ENCODE measurements around the gene COLEC12. TPM values are rescaled to one million over a fixed set of nuclear protein-coding genes. Genes with fewer than 3 reads are reported as not detected.

COLEC12 gene
- total and polyA plus RNA-seq, 2 donors (not counting 3 experiments of a cell fraction or from before 2014, with no cell fraction given): 8.0 to 17.1 TPM

DNA sequence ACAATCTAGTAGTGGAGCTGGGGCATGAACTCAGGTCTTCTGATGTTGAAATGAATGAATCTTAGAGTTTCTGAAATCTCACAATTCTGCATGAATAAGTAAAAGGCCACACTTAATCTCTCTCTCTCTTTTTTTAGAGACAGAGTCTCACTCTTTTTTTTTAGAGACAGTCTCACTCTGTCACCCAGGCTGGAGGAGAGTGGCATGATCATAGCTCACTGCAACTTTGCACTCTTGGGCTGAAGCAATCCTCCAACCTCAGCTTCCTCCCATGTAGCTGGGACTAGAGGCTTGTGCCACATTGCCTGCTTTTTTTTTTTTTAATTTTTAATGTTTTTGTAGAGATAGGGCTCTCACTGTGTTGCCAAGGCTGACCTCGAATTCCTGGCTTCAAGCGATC is 163.8 kb downstream of the COLEC12 start:
- H3K36me3 ChIP-seq (ENCODE audit: control insufficient read depth in 2 of 2, extremely low read depth in 1 of 2, insufficient read depth in 2 of 2, low read length in 2 of 2): no peaks in the 10 kb centered on the region
- BruUV-seq (replicated peaks): no TSS peak
- H2AFZ ChIP-seq (ENCODE audit: low read depth, low read length): no peak overlapping the region
- H3K9ac ChIP-seq (replicated peaks; ENCODE audit: extremely low read depth, insufficient read depth, low read length): no peak overlapping the region
- no peaks in the 10 kb centered on the region for H3K9me1 ChIP-seq (replicated peaks; ENCODE audit: control insufficient read depth, extremely low read depth, insufficient read depth, low read length)
- ChIA-PET POLR2A (no interaction called here), CTCF (interaction anchor here (1.3 kb wide), 1 partner anchor 279 kb away, joined by 5 read pairs; no protein-coding TSS in a partner anchor)
- DNase-seq (ENCODE audit: low read depth, low spot score) (no peak), FAIRE-seq (no peak)
- H3K27me3 ChIP-seq (ENCODE audit: control insufficient read depth in 2 of 2, insufficient read depth in 2 of 2, low read length in 2 of 2): no peaks in the 10 kb centered on the region
- H3K9me3 ChIP-seq (replicated peaks; ENCODE audit: control insufficient read depth, insufficient read depth, low read length): no peaks in the 10 kb centered on the region
- H3K4me1 ChIP-seq (ENCODE audit: control insufficient read depth, extremely low read depth, insufficient read depth, low read length): peaks cover 12% of the 10 kb centered on the region
- no peaks in the 10 kb centered on the region for H3K79me2 ChIP-seq (ENCODE audit: control insufficient read depth, insufficient read depth, low read length)
- no peaks in the 10 kb centered on the region for H4K20me1 ChIP-seq (replicated peaks; ENCODE audit: control insufficient read depth, extremely low read depth, insufficient read depth, low read length)
- no peak overlapping the region for H3K27ac ChIP-seq (ENCODE audit: insufficient read depth, low read depth, low read length)
- TF ChIP-seq JUN (IDR thresholded peaks at IDR 0.05; ENCODE audit: borderline replicate concordance, insufficient read depth, insufficient read length, low read depth) (no peak), GATA2 (IDR thresholded peaks at IDR 0.05; ENCODE audit: insufficient read depth, insufficient read length, low read depth, low read length) (no peak), MAX (IDR thresholded peaks at IDR 0.05; ENCODE audit: insufficient read depth, insufficient read length) (no peak), MYC (IDR thresholded peaks at IDR 0.05; ENCODE audit: low read depth, low read length) (no peak), POLR2A (IDR thresholded peaks at IDR 0.05; ENCODE audit: low read depth, low read length) (no peak), EZH2 (IDR thresholded peaks at IDR 0.05; ENCODE audit: borderline replicate concordance, low read depth, low read length, severe bottlenecking) (no peak), POLR2AphosphoS5 (IDR thresholded peaks at IDR 0.05; ENCODE audit: insufficient read depth, low read depth, low read length) (no peak), FOS (IDR thresholded peaks at IDR 0.05; ENCODE audit: borderline replicate concordance, insufficient read depth, low read length) (no peak)
- TF ChIP-seq, protein P1, sequence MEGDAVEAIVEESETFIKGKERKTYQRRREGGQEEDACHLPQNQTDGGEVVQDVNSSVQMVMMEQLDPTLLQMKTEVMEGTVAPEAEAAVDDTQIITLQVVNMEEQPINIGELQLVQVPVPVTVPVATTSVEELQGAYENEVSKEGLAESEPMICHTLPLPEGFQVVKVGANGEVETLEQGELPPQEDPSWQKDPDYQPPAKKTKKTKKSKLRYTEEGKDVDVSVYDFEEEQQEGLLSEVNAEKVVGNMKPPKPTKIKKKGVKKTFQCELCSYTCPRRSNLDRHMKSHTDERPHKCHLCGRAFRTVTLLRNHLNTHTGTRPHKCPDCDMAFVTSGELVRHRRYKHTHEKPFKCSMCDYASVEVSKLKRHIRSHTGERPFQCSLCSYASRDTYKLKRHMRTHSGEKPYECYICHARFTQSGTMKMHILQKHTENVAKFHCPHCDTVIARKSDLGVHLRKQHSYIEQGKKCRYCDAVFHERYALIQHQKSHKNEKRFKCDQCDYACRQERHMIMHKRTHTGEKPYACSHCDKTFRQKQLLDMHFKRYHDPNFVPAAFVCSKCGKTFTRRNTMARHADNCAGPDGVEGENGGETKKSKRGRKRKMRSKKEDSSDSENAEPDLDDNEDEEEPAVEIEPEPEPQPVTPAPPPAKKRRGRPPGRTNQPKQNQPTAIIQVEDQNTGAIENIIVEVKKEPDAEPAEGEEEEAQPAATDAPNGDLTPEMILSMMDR (IDR thresholded peaks at IDR 0.05; ENCODE audit: extremely low read depth in 1 of 2, insufficient read depth in 1 of 2, low read depth in 1 of 2, low read length in 2 of 2): no peak
- intact Hi-C loops (cut with micrococcal nuclease): no loop called here
- H3K4me2 ChIP-seq (ENCODE audit: insufficient read depth, low read length): no peak overlapping the region
- no peak overlapping the region for H3K4me3 ChIP-seq (replicated peaks in 1 of 3; ENCODE audit: insufficient read depth in 1 of 3, low read depth in 1 of 3, low read length in 3 of 3)
- dilution Hi-C loops (cut with MboI; ENCODE audit: extremely low pct_ligation_motif_present, low sequenced_read_pairs): no loop called here
